CD14-positive monocyte (primary cell): ENCODE measurements around the gene MIA3. TPM values are rescaled to one million over a fixed set of nuclear protein-coding genes. Genes with fewer than 3 reads are reported as not detected.

ENCODE experiments used
- DNase-seq, 3 donors: peaks; one replicate each; pipeline ENCODE4 v3.0.0-alpha.2; 2011 to 2022
- H2AFZ ChIP-seq: 2 replicates; pipeline ENCODE4 v1.6.0; 2012; ENCODE audit warnings: mild to moderate bottlenecking, low read depth, low read length, inconsistent platforms; ENCODE audit not compliant: insufficient read depth, poor library complexity, severe bottlenecking
- H3K27ac ChIP-seq, 2 donors: 1 replicate in 1 of 2; 2 replicates in 1 of 2; pipeline ENCODE4 v1.5.1; 2012 to 2013; ENCODE audit warnings: low read length in 2 of 2, control low read depth in 1 of 2, inconsistent platforms in 1 of 2, low read depth in 1 of 2, mild to moderate bottlenecking in 1 of 2
- H3K27me3 ChIP-seq, 2 donors: one replicate each; pipeline versions ENCODE4 v1.6.0 to v1.6.1; 2011 to 2013; ENCODE audit warnings: low read length in 2 of 2; ENCODE audit not compliant: control insufficient read depth in 2 of 2, insufficient read depth in 2 of 2
- H3K36me3 ChIP-seq, 2 donors: replicated peaks in 1 of 2; 1 replicate in 1 of 2; 2 replicates in 1 of 2; pipeline versions ENCODE4 v1.5.1 to v1.6.1; 2012 to 2013; ENCODE audit warnings: low read length in 2 of 2, control low read depth in 1 of 2, inconsistent platforms in 1 of 2, mild to moderate bottlenecking in 1 of 2; ENCODE audit not compliant: insufficient read depth in 2 of 2, control insufficient read depth in 1 of 2
- H3K4me1 ChIP-seq, 2 donors: 1 replicate in 1 of 2; 2 replicates in 1 of 2; pipeline versions ENCODE4 v1.5.1 to v1.6.1; 2012 to 2013; ENCODE audit warnings: low read length in 2 of 2, control low read depth in 1 of 2, inconsistent platforms in 1 of 2, mild to moderate bottlenecking in 1 of 2, moderate library complexity in 1 of 2; ENCODE audit not compliant: insufficient read depth in 2 of 2, control insufficient read depth in 1 of 2
- H3K4me2 ChIP-seq: replicated peaks from 2 replicates; pipeline ENCODE3; 2012; ENCODE audit warnings: low read length, moderate library complexity, mild to moderate bottlenecking; ENCODE audit not compliant: poor library complexity, severe bottlenecking; ENCODE audit errors: extremely low read depth
- H3K4me3 ChIP-seq, 3 experiments: fragments of 200-600 bp in 1 of 3; sonication (generic) in 1 of 3; replicated peaks in 1 of 3; 1 replicate in 2 of 3; 2 replicates in 1 of 3; pipeline ENCODE4 v1.5.1; 2011 to 2013; ENCODE audit warnings: low read length in 3 of 3, mild to moderate bottlenecking in 3 of 3, control low read depth in 2 of 3, low read depth in 2 of 3, inconsistent platforms in 1 of 3, moderate library complexity in 1 of 3
- H3K79me2 ChIP-seq: 2 replicates; pipeline ENCODE4 v1.6.0; 2012; ENCODE audit warnings: mild to moderate bottlenecking, control low read depth, inconsistent platforms, low read length, moderate library complexity; ENCODE audit not compliant: insufficient read depth
- H3K9ac ChIP-seq: 2 replicates; pipeline ENCODE4 v1.6.0; 2017; ENCODE audit warnings: low read length, mild to moderate bottlenecking; ENCODE audit not compliant: insufficient read depth, poor library complexity, severe bottlenecking
- H3K9me3 ChIP-seq, 2 donors: replicated peaks in 1 of 2; 1 replicate in 1 of 2; 2 replicates in 1 of 2; pipeline versions ENCODE4 v1.5.1 to v1.6.1; 2012 to 2013; ENCODE audit warnings: low read length in 2 of 2, control low read depth in 1 of 2; ENCODE audit not compliant: control insufficient read depth in 1 of 2, insufficient read depth in 1 of 2
- H4K20me1 ChIP-seq: 2 replicates; pipeline ENCODE4 v1.6.0; 2012; ENCODE audit warnings: mild to moderate bottlenecking, low read length, control low read depth, moderate library complexity; ENCODE audit not compliant: insufficient read depth
- H3K27ac Mint-ChIP-seq, 7 donors: one replicate each; pipeline ENCODE4 v1.8.0; 2020; ENCODE audit warnings: mild to moderate bottlenecking in 7 of 7, mixed read lengths in 7 of 7, moderate library complexity in 6 of 7, inconsistent platforms in 2 of 7
- H3K27me3 Mint-ChIP-seq, 3 donors: one replicate each; pipeline ENCODE4 v1.8.0; 2021 to 2022; ENCODE audit warnings: low read depth in 3 of 3, mild to moderate bottlenecking in 3 of 3, mixed read lengths in 3 of 3, moderate library complexity in 3 of 3, inconsistent platforms in 1 of 3
- H3K36me3 Mint-ChIP-seq, 2 donors: one replicate each; pipeline ENCODE4 v1.8.0; 2020; ENCODE audit warnings: mixed read lengths in 2 of 2, inconsistent platforms in 1 of 2, mild to moderate bottlenecking in 1 of 2
- H3K4me1 Mint-ChIP-seq: one replicate; pipeline ENCODE4 v1.8.0; 2020; ENCODE audit warnings: mild to moderate bottlenecking, mixed read lengths
- H3K4me3 Mint-ChIP-seq, 2 donors: one replicate each; pipeline ENCODE4 v1.8.0; 2020; ENCODE audit warnings: mild to moderate bottlenecking in 2 of 2, mixed read lengths in 2 of 2, moderate library complexity in 1 of 2
- H3K9me3 Mint-ChIP-seq, 7 donors: one replicate each; pipeline ENCODE4 v1.8.0; 2020 to 2022; ENCODE audit warnings: mixed read lengths in 7 of 7, mild to moderate bottlenecking in 6 of 7, moderate library complexity in 6 of 7, inconsistent platforms in 2 of 7
- CTCF ChIP-seq: fragments of 200-600 bp; IDR thresholded peaks from one replicate; pipeline ENCODE4 v1.8.0; 2022; ENCODE audit warnings: antibody characterized with exemption, mild to moderate bottlenecking
- WGBS: methylation state at CpG from one replicate; pipeline ENCODE4 v1.1.5; 2013; ENCODE audit warnings: missing lambda C conversion rate; ENCODE audit not compliant: insufficient coverage; 5-methylcytosine and 5-hydroxymethylcytosine counted together
- intact Hi-C, 2 donors: fragments of 100-400 bp; cut with micrococcal nuclease; formaldehyde crosslinking; loops; one replicate each; pipeline versions ENCODE4 v1.15.0 to v1.15.1; 2023
- polyA plus RNA-seq, 3 donors: library from polyadenylated mRNA; depleted of rRNA in 1 of 3; unstranded in 2 of 3; stranded (reverse) in 1 of 3; fragments of 300-500 nt in 2 of 3; fragments of >200 nt in 1 of 3; fragmentation: Illumina TruSeq in 2 of 3; gene quantifications; 1 replicate in 2 of 3; 2 replicates in 1 of 3; pipeline ENCODE4 v1.2.3, GENCODE V29; 2012 to 2021

MIA3 gene
- polyA plus RNA-seq, 3 donors = 19.8 to 37.1 (median 36.6) TPM

GRCh38 chr1:222702210-222702609 lies 84.3 kb downstream of the MIA3 start:
- Mint-ChIP-seq H3K4me3 (no peak overlapping the region), H3K27ac (no peak overlapping the region), H3K4me1 (no peaks in the 10 kb centered on the region), H3K27me3 (peaks cover 0 to 4% (median 0%) of the 10 kb centered on the region in 3 donors), H3K36me3 (peaks cover 31 to 45% of the 10 kb centered on the region in 2 donors), H3K9me3 (peaks cover 0 to 8% (median 1%) of the 10 kb centered on the region in 7 donors)
- Histone ChIP-seq H3K4me2 (no peak overlapping the region), H4K20me1 (peaks cover 32% of the 10 kb centered on the region), H3K27me3 (no peaks in the 10 kb centered on the region), H3K4me3 (no peak overlapping the region), H3K9ac (no peak overlapping the region), H3K4me1 (no peaks in the 10 kb centered on the region), H3K36me3 (peaks cover 24 to 55% of the 10 kb centered on the region in 2 donors), H3K27ac (no peak overlapping the region), H3K9me3 (no peaks in the 10 kb centered on the region), H3K79me2 (peaks cover 44% of the 10 kb centered on the region), H2AFZ (no peak overlapping the region)
- TF ChIP-seq CTCF = no peak
- intact Hi-C loops = no loop called here
- DNase-seq = no peak
- no CpG with 5 or more reads among the region's 4 CpGs for WGBS

- Histone ChIP-seq H3K79me2 (peaks cover 58% of the 10 kb centered on the region), H3K9ac (no peak overlapping the region), H3K4me3 (no peak overlapping the region), H3K9me3 (no peaks in the 10 kb centered on the region), H2AFZ (no peak overlapping the region), H3K27ac (no peak overlapping the region), H3K27me3 (no peaks in the 10 kb centered on the region), H3K4me1 (no peaks in the 10 kb centered on the region), H4K20me1 (peaks cover 32% of the 10 kb centered on the region), H3K4me2 (no peak overlapping the region), H3K36me3 (peaks cover 20 to 42% of the 10 kb centered on the region in 2 donors)
- no CpG with 5 or more reads among the region's 1 CpG for WGBS
- Mint-ChIP-seq H3K27ac (no peak overlapping the region), H3K4me1 (peaks cover 3% of the 10 kb centered on the region), H3K27me3 (peaks cover 0 to 4% (median 0%) of the 10 kb centered on the region in 3 donors), H3K36me3 (peaks cover 29 to 47% of the 10 kb centered on the region in 2 donors), H3K9me3 (peaks cover 0 to 8% (median 1%) of the 10 kb centered on the region in 7 donors), H3K4me3 (no peak overlapping the region)
- intact Hi-C loops = no loop called here
- no peak for DNase-seq
- TF ChIP-seq CTCF = no peak
Observed at GRCh38 chr1:222704260-222704659, 86.4 kb downstream of the MIA3 start.
